Measurements from ENCODE around the gene CCDC40.

Gene CCDC40

DNA sequence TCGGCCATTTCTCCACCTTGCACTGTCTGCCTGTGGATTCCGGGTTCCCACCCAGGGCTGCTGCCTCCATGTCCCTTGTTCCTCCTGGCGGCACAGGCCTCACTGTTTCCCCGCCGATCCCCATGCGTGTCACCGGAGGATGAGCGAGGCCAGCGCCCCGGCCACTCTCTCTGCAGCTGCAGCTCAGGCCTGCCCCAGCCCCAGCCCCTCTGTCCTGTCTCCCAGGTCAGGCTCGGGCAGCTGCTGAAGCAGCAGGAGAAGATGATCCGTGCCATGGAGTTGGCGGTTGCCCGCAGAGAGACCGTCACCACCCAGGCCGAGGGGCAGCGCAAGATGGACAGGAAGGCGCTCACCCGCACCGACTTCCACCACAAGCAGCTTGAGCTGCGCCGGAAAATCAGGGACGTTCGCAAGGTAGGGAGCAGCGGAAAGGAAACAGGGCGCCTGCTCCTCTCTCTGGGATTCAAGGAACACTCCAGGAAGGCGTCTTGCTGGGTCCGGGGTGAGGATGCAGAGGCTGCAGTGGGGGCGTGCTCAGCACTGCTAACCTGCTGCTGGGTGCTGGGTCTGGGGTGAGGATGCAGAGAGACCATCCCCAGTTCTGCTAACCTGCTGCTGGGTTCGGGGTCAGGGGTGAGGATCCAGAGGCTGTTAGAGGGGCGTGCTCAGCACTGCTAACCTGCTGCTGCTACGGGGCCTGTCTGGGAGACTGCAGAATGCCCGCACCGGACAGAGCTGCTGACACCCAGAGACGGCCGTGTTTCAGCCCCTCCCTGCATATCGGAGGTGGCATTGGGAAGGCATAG is 58.8 kb downstream of the CCDC40 start:
- Histone ChIP-seq H3K4me2 (no peak overlapping the region), H3K4me1 (peaks cover 11% of the 10 kb centered on the region), H3K4me3 (no peak overlapping the region), H3K27me3 (no peaks in the 10 kb centered on the region), H4K20me1 (no peaks in the 10 kb centered on the region), H3K9me3 (no peaks in the 10 kb centered on the region), H3K27ac (no peak overlapping the region), H3K36me3 (no peaks in the 10 kb centered on the region), H3K9ac (no peak overlapping the region)
- TF ChIP-seq Cebpa-rat (IDR thresholded peaks at IDR 0.05): no peak

- peaks cover 18% of the 10 kb centered on the region for H3K4me1 ChIP-seq
- no peak overlapping the region for H3K4me2 ChIP-seq
- H3K4me3 ChIP-seq: no peak overlapping the region
- H3K36me3 ChIP-seq: no peaks in the 10 kb centered on the region
- no peak for TF ChIP-seq Cebpa-rat (IDR thresholded peaks at IDR 0.05)
- H3K27ac ChIP-seq: no peak overlapping the region
- no peaks in the 10 kb centered on the region for H3K27me3 ChIP-seq
- no peaks in the 10 kb centered on the region for H4K20me1 ChIP-seq
- H3K9me3 ChIP-seq: no peaks in the 10 kb centered on the region
- H3K9ac ChIP-seq: no peak overlapping the region
These were observed 59.5 kb downstream of the CCDC40 start for GRCh38 chr17:80095844-80096475.

DNA sequence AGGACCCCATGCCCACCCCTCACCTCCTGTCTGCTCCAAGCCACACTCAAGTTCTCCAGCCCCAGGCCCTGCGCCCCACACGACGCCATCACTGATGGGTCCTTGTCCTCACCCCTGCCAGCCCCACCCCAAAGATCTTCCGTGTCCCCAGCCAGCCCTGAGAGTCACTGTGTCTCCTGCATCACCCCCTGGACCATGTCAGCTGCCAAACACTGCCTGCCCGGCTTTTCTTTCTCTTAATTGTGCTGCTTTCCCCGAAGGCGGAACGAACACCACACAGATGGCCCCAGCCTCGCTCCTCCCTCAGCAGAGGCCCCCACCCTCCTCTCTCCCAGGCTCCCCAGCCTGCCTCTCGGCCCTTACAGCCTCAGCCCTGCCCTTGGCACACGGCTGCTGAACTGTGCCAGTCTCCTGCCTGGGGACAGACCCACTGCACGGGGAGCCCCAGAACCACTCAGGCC is 60.1 kb downstream of the CCDC40 start:
- no peaks in the 10 kb centered on the region for H4K20me1 ChIP-seq
- H3K9ac ChIP-seq: no peak overlapping the region
- H3K9me3 ChIP-seq: no peaks in the 10 kb centered on the region
- H3K4me3 ChIP-seq: no peak overlapping the region
- no peak overlapping the region for H3K4me2 ChIP-seq
- TF ChIP-seq Cebpa-rat (IDR thresholded peaks at IDR 0.05): no peak
- H3K36me3 ChIP-seq: no peaks in the 10 kb centered on the region
- H3K4me1 ChIP-seq: peaks cover 19% of the 10 kb centered on the region
- no peak overlapping the region for H3K27ac ChIP-seq
- no peaks in the 10 kb centered on the region for H3K27me3 ChIP-seq

DNA sequence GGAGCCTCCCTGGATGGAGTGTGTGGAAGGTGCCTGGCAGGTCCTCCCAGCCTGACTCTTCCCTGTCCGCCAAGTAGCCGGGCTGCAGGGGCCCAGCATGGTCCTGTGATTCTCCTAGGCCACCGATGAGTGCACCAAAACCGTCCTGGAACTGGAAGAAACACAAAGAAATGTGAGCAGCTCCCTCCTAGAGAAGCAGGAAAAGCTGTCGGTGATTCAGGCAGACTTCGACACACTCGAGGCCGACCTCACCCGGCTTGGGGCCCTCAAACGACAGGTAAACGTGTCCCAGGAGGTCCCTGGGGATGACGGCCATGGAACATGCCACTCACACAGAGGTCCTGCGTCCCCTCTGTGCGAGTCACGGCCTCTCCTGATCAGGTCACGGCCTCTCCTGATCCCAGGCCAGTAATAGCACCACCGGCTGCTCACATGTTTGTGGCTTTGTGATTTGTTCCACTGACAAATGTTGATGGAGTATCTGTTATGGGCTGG is 60.7 kb downstream of the CCDC40 start:
- no peak overlapping the region for H3K27ac ChIP-seq
- no peaks in the 10 kb centered on the region for H4K20me1 ChIP-seq
- H3K36me3 ChIP-seq: no peaks in the 10 kb centered on the region
- H3K9ac ChIP-seq: no peak overlapping the region
- H3K27me3 ChIP-seq: no peaks in the 10 kb centered on the region
- H3K4me2 ChIP-seq: no peak overlapping the region
- no peaks in the 10 kb centered on the region for H3K9me3 ChIP-seq
- no peak for TF ChIP-seq Cebpa-rat (IDR thresholded peaks at IDR 0.05)
- H3K4me3 ChIP-seq: no peak overlapping the region
- H3K4me1 ChIP-seq: peaks cover 22% of the 10 kb centered on the region

DNA sequence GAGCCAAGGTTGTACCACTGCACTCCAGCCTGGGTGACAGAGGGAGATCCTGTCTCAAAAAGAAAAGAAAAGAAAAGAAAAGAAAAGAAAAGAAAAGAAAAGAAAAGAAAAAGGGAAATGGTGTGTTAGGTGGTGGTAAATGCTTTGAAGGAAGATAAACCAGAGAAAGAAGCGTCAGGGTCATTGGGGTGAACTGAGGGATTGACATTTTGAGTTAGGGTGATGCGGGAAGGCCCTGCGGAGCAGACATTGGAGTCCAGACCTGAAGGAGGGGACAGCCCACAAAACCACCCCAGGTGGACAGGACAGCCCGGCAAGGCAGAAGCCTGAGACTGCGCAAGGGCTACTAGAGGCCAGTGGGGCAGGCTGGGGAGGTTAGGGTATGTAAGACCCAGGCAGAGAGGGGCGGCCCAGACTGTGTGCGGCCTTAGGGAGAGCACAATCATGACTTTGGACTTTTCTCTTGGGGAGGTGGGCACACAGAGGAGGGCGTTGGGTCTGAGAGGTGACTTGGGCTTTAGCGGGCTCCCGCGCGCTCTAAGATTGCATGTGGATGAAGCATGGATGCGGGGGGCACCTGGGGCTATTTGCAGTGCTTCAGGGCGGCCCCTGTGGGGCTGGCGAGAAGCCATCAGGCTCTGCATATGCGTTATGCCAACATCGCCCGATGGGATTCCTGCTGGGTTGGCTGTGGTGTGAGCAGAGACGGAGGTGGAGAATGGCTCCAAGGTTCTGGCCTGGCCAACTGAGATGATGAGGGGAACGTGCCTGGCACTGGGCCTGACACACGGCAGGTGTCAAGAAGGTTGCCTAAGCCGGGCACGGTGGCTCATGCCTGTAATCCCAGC is 61.6 kb downstream of the CCDC40 start:
- no peak overlapping the region for H3K4me3 ChIP-seq
- no peaks in the 10 kb centered on the region for H3K27me3 ChIP-seq
- peaks cover 31% of the 10 kb centered on the region for H3K4me1 ChIP-seq
- H3K9me3 ChIP-seq: no peaks in the 10 kb centered on the region
- no peak overlapping the region for H3K27ac ChIP-seq
- no peak overlapping the region for H3K4me2 ChIP-seq
- no peaks in the 10 kb centered on the region for H4K20me1 ChIP-seq
- TF ChIP-seq Cebpa-rat (IDR thresholded peaks at IDR 0.05): no peak
- H3K36me3 ChIP-seq: no peaks in the 10 kb centered on the region
- no peak overlapping the region for H3K9ac ChIP-seq

DNA sequence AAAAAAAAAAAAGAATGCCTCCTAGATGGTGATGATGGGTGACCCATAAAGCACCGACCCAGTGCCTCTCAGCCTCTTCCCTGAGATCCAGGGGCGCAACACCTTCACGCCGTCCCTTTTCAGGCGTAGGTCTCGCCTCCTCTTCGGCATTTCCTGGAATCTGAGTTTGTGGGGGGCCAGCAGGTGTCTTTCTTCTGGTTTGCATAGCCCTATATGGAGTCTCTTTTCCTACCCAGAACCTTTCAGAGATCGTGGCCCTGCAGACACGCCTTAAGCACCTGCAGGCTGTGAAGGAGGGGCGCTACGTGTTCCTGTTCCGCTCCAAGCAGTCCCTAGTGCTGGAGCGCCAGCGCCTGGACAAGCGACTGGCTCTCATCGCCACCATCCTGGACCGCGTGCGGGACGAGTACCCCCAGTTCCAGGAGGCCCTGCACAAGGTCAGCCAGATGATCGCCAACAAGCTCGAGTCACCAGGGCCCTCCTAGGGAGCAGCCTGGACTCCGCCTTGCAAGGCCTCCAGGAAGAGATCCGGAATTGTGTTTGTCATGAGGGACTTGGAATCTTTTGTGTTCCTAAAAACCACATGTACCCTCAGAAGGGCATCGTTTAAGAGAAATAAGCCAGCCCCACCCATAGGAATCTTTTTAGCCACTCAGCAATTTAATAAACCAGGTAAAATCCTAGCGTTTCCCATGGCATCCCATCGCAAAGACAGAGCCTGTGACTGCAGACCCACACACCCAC is 63.0 kb downstream of the CCDC40 start:
- Histone ChIP-seq H3K36me3 (no peaks in the 10 kb centered on the region), H3K4me2 (peak overlapping the region; percentile 96), H3K9me3 (no peaks in the 10 kb centered on the region), H3K9ac (no peak overlapping the region), H3K27ac (no peak overlapping the region), H3K4me1 (peaks cover 36% of the 10 kb centered on the region), H3K27me3 (no peaks in the 10 kb centered on the region), H4K20me1 (no peaks in the 10 kb centered on the region), H3K4me3 (no peak overlapping the region)
- TF ChIP-seq Cebpa-rat (IDR thresholded peaks at IDR 0.05): no peak

DNA sequence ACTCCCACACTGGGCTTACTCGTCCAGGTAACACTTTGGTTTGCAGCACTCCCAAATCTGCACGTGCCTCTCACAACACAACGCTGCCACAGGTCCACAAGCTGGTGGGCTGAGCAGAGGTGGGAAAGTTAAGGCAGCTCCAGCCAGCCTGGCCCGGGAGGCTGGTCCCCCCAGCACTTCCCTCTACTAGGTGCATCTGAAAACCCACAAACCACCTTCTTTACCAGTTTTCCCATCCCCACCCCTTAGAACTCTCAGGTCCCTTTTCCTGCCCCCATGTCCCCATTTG is 63.5 kb downstream of the CCDC40 start:
- Histone ChIP-seq H3K9me3 (no peaks in the 10 kb centered on the region), H4K20me1 (no peaks in the 10 kb centered on the region), H3K36me3 (no peaks in the 10 kb centered on the region), H3K27me3 (no peaks in the 10 kb centered on the region), H3K27ac (no peak overlapping the region), H3K4me3 (no peak overlapping the region), H3K4me2 (peak overlapping the region; percentile 96), H3K4me1 (peaks cover 36% of the 10 kb centered on the region), H3K9ac (no peak overlapping the region)
- TF ChIP-seq Cebpa-rat (IDR thresholded peaks at IDR 0.05): no peak

DNA sequence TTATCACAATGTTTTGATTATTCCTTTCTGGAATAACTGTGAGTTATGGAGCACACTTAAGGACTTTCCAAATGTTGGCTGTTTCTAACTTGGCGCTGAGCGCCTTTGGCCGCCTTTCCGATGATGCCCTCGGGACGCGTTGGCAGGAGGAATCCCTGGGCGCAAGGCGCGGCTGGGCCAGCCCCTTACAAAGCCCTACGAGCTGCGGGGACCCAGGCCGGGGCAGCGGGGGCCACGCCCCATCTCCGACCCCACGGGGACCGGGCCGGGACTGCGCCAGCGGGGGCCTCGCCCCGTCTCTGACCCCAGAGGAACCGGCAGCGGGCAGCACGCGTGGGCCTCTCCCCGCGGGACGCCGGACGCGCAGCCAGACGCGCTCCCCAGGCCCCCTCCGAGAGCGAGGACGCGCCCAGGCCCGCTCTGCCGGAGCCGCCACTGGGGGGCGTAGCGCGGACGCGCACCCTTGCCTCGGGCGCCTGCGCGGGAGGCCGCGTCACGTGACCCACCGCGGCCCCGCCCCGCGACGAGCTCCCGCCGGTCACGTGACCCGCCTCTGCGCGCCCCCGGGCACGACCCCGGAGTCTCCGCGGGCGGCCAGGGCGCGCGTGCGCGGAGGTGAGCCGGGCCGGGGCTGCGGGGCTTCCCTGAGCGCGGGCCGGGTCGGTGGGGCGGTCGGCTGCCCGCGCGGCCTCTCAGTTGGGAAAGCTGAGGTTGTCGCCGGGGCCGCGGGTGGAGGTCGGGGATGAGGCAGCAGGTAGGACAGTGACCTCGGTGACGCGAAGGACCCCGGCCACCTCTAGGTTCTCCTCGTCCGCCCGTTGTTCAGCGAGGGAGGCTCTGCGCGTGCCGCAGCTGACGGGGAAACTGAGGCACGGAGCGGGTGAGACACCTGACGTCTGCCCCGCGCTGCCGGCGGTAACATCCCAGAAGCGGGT is 64.8 kb downstream of the CCDC40 start, which contains the start of gene GAA:
GAA (plus strand) TSS at position 571 of the 935 bp plus-strand sequence. CDS start 3,006 bp downstream, outside the sequence.
- no peaks in the 10 kb centered on the region for H4K20me1 ChIP-seq
- H3K9ac ChIP-seq: peak within 1 kb of the TSS; percentile 86
- peak within 1 kb of the TSS; percentile 82 for H3K4me3 ChIP-seq
- peak within 1 kb of the TSS; percentile 96 for H3K4me2 ChIP-seq
- H3K9me3 ChIP-seq: no peaks in the 10 kb centered on the region
- H3K27ac ChIP-seq: peak within 1 kb of the TSS; percentile 84
- H3K4me1 ChIP-seq: peaks cover 43% of the 10 kb centered on the region
- no peaks in the 10 kb centered on the region for H3K27me3 ChIP-seq
- no peak for TF ChIP-seq Cebpa-rat (IDR thresholded peaks at IDR 0.05)
- H3K36me3 ChIP-seq: no peaks in the 10 kb centered on the region

All from BLaER1 (cell line).